HepG2 (cell line): Measurements from ENCODE around the gene SH3GL1. TPM values are rescaled to one million over a fixed set of nuclear protein-coding genes. Genes with fewer than 3 reads are reported as not detected.

Source experiments
- ARID4A ChIP-seq: sonication (generic); formaldehyde crosslinking; IDR thresholded peaks from 2 replicates; pipeline ENCODE4 v1.5.0; 2020; ENCODE audit warnings: mild to moderate bottlenecking, missing genetic modification reagents, borderline replicate concordance
- FOXP4 ChIP-seq: sonication (generic); formaldehyde crosslinking; IDR thresholded peaks from 2 replicates; pipeline ENCODE4 v1.4.0; 2020; ENCODE audit warnings: missing genetic modification reagents
- MYC ChIP-seq: sonication (generic); formaldehyde crosslinking; IDR thresholded peaks from 2 replicates; pipeline ENCODE4 v1.9.0; 2021; ENCODE audit warnings: missing genetic modification reagents, borderline replicate concordance
- NBN ChIP-seq: fragments of 450-650 bp; conservative IDR thresholded peaks from 2 replicates; pipeline ENCODE4 v1.6.1; 2017
- REPIN1 ChIP-seq: sonication (generic); formaldehyde crosslinking; IDR thresholded peaks from 2 replicates; pipeline ENCODE4 v1.8.0; 2022; ENCODE audit warnings: missing genetic modification reagents, low read depth, mild to moderate bottlenecking, borderline replicate concordance
- TCF12 ChIP-seq, 2 experiments: fragments of 450-650 bp in 1 of 2; sonication (generic) in 1 of 2; formaldehyde crosslinking in 1 of 2; IDR thresholded peaks; 2 replicates each; pipeline versions ENCODE4 v1.6.1 to v1.8.0; 2017 to 2022; ENCODE audit warnings: antibody characterized with exemption in 1 of 2, mild to moderate bottlenecking in 1 of 2, missing genetic modification reagents in 1 of 2, moderate library complexity in 1 of 2
- THRA ChIP-seq: sonication (generic); formaldehyde crosslinking; IDR thresholded peaks from 2 replicates; pipeline ENCODE4 v1.4.0; 2020; ENCODE audit warnings: missing genetic modification reagents, borderline replicate concordance
- ZHX1 ChIP-seq: sonication (generic); formaldehyde crosslinking; IDR thresholded peaks from 2 replicates; pipeline ENCODE4 v1.8.1; 2022; ENCODE audit warnings: low read depth, mild to moderate bottlenecking, missing genetic modification reagents
- ZNF224 ChIP-seq: sonication (generic); formaldehyde crosslinking; IDR thresholded peaks from 2 replicates; pipeline ENCODE4 v1.5.0; 2020; ENCODE audit warnings: mild to moderate bottlenecking, missing genetic modification reagents
- ZNF230 ChIP-seq: sonication (generic); formaldehyde crosslinking; IDR thresholded peaks from 2 replicates; pipeline ENCODE4 v1.4.0; 2020; ENCODE audit warnings: mild to moderate bottlenecking, missing genetic modification reagents
- ZNF30 ChIP-seq: sonication (generic); formaldehyde crosslinking; IDR thresholded peaks from 2 replicates; pipeline ENCODE4 v1.5.0; 2020; ENCODE audit warnings: mild to moderate bottlenecking, missing genetic modification reagents
- ZNF501 ChIP-seq: sonication (generic); formaldehyde crosslinking; IDR thresholded peaks from 2 replicates; pipeline ENCODE4 v1.5.1; 2020; ENCODE audit warnings: mild to moderate bottlenecking, moderate library complexity, missing genetic modification reagents
- ZNF512 ChIP-seq: sonication (generic); formaldehyde crosslinking; IDR thresholded peaks from 2 replicates; pipeline ENCODE4 v1.4.0; 2020; ENCODE audit warnings: mild to moderate bottlenecking, missing genetic modification reagents
- polyA plus RNA-seq, 8 experiments: library from polyadenylated mRNA; depleted of rRNA in 3 of 8; stranded (reverse) in 7 of 8; unstranded in 1 of 8; fragments of >200 nt; fragmentation: Illumina TruSeq in 4 of 8; extraction: Trizol in 4 of 8; gene quantifications; 2 replicates each; pipeline versions ENCODE4 v1.2.1 to v1.2.3, GENCODE V29; 2011 to 2016; ENCODE audit warnings: low read depth in 4 of 8, missing spikeins in 1 of 8, mixed read lengths in 1 of 8; ENCODE audit not compliant: insufficient read depth in 1 of 8
- total RNA-seq, 5 experiments: library from RNA; depleted of rRNA; stranded (reverse); fragments of >200 nt; fragmentation: Illumina TruSeq; extraction: Trizol; gene quantifications; 2 replicates each; pipeline ENCODE4 v1.2.3, GENCODE V29; 2016; ENCODE audit warnings: low read depth in 1 of 5

SH3GL1 gene
- total and polyA plus RNA-seq, 2 of the 13 experiments (the other 11 are each of a cell fraction or from before 2014, with no cell fraction given): 33.0 to 45.1 TPM

- TF ChIP-seq ZHX1 (CRISPR knock-in tag): peak; percentile 56; the same call in 1 of the 2 replicates
- no peak for TF ChIP-seq ZNF512 (CRISPR knock-in tag)
- no peak for TF ChIP-seq ZNF230 (CRISPR knock-in tag)
- peak; percentile 52; the same call in 1 of the 2 replicates for TF ChIP-seq REPIN1 (CRISPR knock-in tag)
- TF ChIP-seq THRA (CRISPR knock-in tag): no peak; the same call in 1 of the 2 replicates
- TF ChIP-seq ZNF501 (CRISPR knock-in tag): peak; percentile 67; the same call in 1 of the 2 replicates
- TF ChIP-seq ZNF224 (CRISPR knock-in tag): peak; percentile 93; the same call in 1 of the 2 replicates
- TF ChIP-seq ZNF30 (CRISPR knock-in tag): no peak
- TF ChIP-seq TCF12 (IDR thresholded peaks at IDR 0.05): no peak
- no peak; the same call in 1 of the 2 replicates for TF ChIP-seq TCF12 (CRISPR knock-in tag; IDR thresholded peaks at IDR 0.05)
- TF ChIP-seq FOXP4 (CRISPR knock-in tag): peak; percentile 50; the same call in 1 of the 2 replicates
- peak; percentile 70; the same call in 1 of the 2 replicates for TF ChIP-seq MYC (CRISPR knock-in tag)
- TF ChIP-seq NBN: no peak
- TF ChIP-seq ARID4A (CRISPR knock-in tag): peak; percentile 86
These were observed 57.6 kb downstream of the SH3GL1 start (continued) for GRCh38 chr19:4342615-4343369.
